ENCODE results near the gene SLC3A2. TPM values are rescaled to one million over a fixed set of nuclear protein-coding genes. Genes with fewer than 3 reads are reported as not detected.
"Not testable (repeated sequence)": the region's sequence is repeated elsewhere in the genome, so short reads cannot be mapped to it uniquely, and the experiment has no call there.

The SLC3A2 gene
- total and polyA plus RNA-seq, 10 donors: 48.7 to 138 (median 111) TPM

DNA sequence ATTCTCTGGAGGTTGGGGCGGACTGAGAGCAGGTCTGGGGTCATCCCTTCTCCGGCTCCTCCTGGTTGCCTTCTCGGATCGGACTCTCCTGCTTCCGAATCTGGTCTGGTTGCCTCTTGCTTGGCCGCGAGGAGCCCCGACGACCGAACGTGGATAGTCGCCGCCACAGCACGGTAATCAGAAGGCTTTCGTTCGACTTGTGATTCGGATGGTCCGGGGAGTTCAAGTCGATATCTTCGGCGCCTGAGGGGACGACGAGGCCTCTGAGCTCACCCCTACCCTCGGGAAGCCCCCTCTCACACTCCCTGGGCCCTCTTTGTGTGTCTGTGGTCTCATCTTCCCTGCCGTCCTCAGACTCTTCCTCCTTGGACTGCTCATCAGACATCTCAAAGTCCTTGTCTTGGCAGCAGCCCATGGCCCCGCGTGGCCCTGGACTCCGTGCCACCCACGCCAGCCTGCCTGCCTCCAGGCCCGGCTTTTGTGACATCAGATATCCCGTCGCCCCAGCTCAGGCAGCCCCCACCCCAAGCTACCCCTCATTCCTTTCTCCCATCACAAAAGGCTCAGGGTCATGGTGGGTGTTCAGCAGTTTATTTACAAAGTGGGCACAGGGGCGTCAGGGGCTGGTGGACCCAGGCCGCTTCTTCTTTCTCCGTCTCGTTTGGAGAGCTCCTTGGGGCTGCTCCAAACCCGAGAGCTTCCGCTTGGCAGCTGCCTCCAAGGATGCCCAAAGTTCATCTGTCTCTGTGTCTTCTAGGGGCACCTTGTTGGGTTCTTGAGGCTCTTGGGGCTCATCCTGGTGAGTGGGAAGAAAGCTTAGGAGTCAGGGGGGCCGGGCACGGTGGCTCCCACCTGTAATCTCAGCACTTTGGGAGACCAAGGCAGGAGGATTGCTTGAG, 48.1 kb upstream of the SLC3A2 start, which contains the start of gene TEX54:
Gene TEX54, minus strand, starts transcription at position 506 of the 899 bp plus-strand sequence.
- peak within 1 kb of the TSS; percentile 56 to 92 (median 74) for H3K4me3 ChIP-seq
- TF ChIP-seq CTCF (IDR thresholded peaks at IDR 0.05 in 8 of 11, conservative IDR thresholded peaks at IDR 0.05 in 3 of 11) (no peak), POLR2AphosphoS5 (IDR thresholded peaks at IDR 0.05) (no peak), POLR2A (IDR thresholded peaks at IDR 0.05) (no peak)
- H3K4me1 ChIP-seq: peaks cover 22 to 89% (median 62%) of the 10 kb centered on the region in 6 donors
- H3K36me3 ChIP-seq: peaks cover 0 to 72% (median 32%) of the 10 kb centered on the region in 6 donors
- WGBS, 5 donors: 19 to 24% (median 21%) methylated on average over 38 to 40 of the region's 40 CpGs
- H3K27ac ChIP-seq: peak within 1 kb of the TSS; percentile 90 to 99 (median 96)
- H3K27me3 ChIP-seq (replicated peaks in 1 of 7): no peaks in the 10 kb centered on the region
- intact Hi-C loops (cut with DNase I; ENCODE audit: low total_unique reads): no loop called here
- H3K9me3 ChIP-seq: no peaks in the 10 kb centered on the region
- DNase-seq: peak; percentile 85

- H3K27ac ChIP-seq: no peak overlapping the region
- TF ChIP-seq CTCF (IDR thresholded peaks at IDR 0.05 in 8 of 11, conservative IDR thresholded peaks at IDR 0.05 in 3 of 11) (no peak), POLR2A (IDR thresholded peaks at IDR 0.05) (no peak), POLR2AphosphoS5 (IDR thresholded peaks at IDR 0.05) (peak in 1 of 3 donors; percentile 28)
- intact Hi-C loops (cut with DNase I; ENCODE audit: low total_unique reads): no loop called here
- peaks cover 0 to 49% (median 29%) of the 10 kb centered on the region in 6 donors for H3K36me3 ChIP-seq
- no peaks in the 10 kb centered on the region for H3K9me3 ChIP-seq
- H3K27me3 ChIP-seq (replicated peaks in 1 of 7): no peaks in the 10 kb centered on the region
- H3K4me1 ChIP-seq: peaks cover 20 to 79% (median 54%) of the 10 kb centered on the region in 6 donors
- H3K4me3 ChIP-seq: no peak overlapping the region
- 86 to 93% (median 90%) methylated on average over 6 to 8 of the region's 8 CpGs for WGBS, 5 donors
- DNase-seq: peak; percentile 45
Observed at GRCh38 chr11:62835336-62835735, 45.4 kb upstream of the SLC3A2 start.

- Histone ChIP-seq H3K4me1 (peaks cover 17 to 73% (median 48%) of the 10 kb centered on the region in 6 donors), H3K36me3 (peaks cover 0 to 37% (median 21%) of the 10 kb centered on the region in 6 donors), H3K4me3 (peak within 1 kb of the TSS; percentile 76 to 99 (median 94)), H3K9me3 (no peaks in the 10 kb centered on the region), H3K27ac (peak within 1 kb of the TSS; percentile 97 to 100 (median 98)), H3K27me3 (replicated peaks in 1 of 7) (no peaks in the 10 kb centered on the region)
- peak; percentile 100 for DNase-seq
- TF ChIP-seq CTCF (IDR thresholded peaks at IDR 0.05 in 8 of 11, conservative IDR thresholded peaks at IDR 0.05 in 3 of 11) (peak in 3 of 11 experiments; percentile 18 to 28 (median 19)), POLR2A (IDR thresholded peaks at IDR 0.05) (peak; percentile 51 to 92 (median 77)), POLR2AphosphoS5 (IDR thresholded peaks at IDR 0.05) (peak; percentile 98 to 99 (median 99))
- 0 to 1% (median 0%) methylated on average over 31 to 62 of the region's 62 CpGs for WGBS, 5 donors
- intact Hi-C loops (cut with DNase I; ENCODE audit: low total_unique reads): no loop called here
Observed at GRCh38 chr11:62839050-62839945, 41.4 kb upstream of the SLC3A2 start, which contains the start of gene WDR74. Gene WDR74, minus strand, starts transcription at chr11:62839590. Its CDS starts 20 bp downstream, at chr11:62839570.

GRCh38 chr11:62840721-62841360, 39.9 kb upstream of the SLC3A2 start:
- H3K27me3 ChIP-seq (replicated peaks in 1 of 7); H3K9me3 ChIP-seq; intact Hi-C loops (cut with DNase I; ENCODE audit: low total_unique reads): not testable (repeated sequence)
- Histone ChIP-seq H3K4me1 (peaks cover 17 to 58% (median 40%) of the 10 kb centered on the region in 6 donors), H3K4me3 (peak overlapping the region; percentile 76 to 99 (median 94)), H3K36me3 (peaks cover 0 to 22% (median 6%) of the 10 kb centered on the region in 6 donors), H3K27ac (peak overlapping the region; percentile 97 to 100 (median 98))
- peak; percentile 91 for DNase-seq
- WGBS, 5 donors: 0 to 1% (median 1%) methylated on average over 35 to 41 of the region's 41 CpGs

Measured in spleen (tissue), 11 donors.